Kidney tubule cell (primary cell): ENCODE measurements around the gene SSNA1.

Source experiments
- DNase-seq: peaks from one replicate; pipeline ENCODE4 v3.0.0-alpha.2; 2018; ENCODE audit warnings: low spot score

SSNA1 gene, protein sequence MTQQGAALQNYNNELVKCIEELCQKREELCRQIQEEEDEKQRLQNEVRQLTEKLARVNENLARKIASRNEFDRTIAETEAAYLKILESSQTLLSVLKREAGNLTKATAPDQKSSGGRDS

DNA sequence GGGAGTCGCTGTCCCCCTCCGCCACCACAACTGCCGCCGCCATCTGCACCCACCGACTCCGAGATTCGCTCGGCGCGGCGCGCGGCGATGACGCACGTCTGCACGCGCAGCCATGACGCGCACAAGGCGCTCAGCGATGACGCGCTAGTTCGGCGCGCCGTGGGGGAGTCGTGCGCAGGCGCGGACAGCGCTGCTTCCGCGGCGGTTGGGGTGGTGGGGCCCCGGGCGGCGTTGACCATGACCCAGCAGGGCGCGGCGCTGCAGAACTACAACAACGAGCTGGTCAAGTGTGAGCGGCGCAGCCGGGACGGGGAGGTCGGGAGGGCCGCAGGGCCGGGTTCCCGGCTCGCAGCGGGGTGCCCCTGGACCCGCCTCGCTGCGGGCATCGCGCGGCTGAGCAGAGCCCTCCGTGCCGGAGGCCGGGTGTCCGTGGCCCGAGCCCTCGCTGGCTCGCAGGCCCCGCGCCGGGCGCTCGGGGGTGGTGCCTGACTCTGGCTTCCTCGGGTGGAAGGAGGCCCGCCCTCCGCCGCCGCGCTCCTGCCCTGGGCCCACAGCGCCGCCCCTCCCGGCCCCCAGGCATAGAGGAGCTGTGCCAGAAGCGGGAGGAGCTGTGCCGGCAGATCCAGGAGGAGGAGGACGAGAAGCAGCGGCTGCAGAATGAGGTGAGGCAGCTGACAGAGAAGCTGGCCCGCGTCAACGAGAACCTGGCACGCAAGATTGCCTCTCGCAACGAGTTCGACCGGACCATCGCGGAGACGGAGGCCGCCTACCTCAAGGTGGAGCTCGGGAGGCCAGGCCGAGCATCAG lies at the start of gene SSNA1, which contains the start of gene ANAPC2:
Gene SSNA1 (plus strand): TSS at position 187 of the 807 bp plus-strand sequence. CDS start 51 bp downstream, at position 238.
Gene ANAPC2 (minus strand): TSS at position 71 of the 807 bp plus-strand sequence. CDS start 28 bp downstream, at position 43.
- peak; percentile 95 for DNase-seq

- DNase-seq: no peak
Measured at GRCh38 chr9:137138722-137139467, 49.6 kb upstream of the SSNA1 start, which contains the start of gene GRIN1. TSS of gene GRIN1 (plus strand) at chr9:137139154. CDS start at chr9:137139487, 333 bp downstream.

- no peak for DNase-seq
Measured at GRCh38 chr9:137139468-137140150, 48.9 kb upstream of the SSNA1 start.

- DNase-seq: no peak
Measured at GRCh38 chr9:137140151-137141012, 48.1 kb upstream of the SSNA1 start.

DNA sequence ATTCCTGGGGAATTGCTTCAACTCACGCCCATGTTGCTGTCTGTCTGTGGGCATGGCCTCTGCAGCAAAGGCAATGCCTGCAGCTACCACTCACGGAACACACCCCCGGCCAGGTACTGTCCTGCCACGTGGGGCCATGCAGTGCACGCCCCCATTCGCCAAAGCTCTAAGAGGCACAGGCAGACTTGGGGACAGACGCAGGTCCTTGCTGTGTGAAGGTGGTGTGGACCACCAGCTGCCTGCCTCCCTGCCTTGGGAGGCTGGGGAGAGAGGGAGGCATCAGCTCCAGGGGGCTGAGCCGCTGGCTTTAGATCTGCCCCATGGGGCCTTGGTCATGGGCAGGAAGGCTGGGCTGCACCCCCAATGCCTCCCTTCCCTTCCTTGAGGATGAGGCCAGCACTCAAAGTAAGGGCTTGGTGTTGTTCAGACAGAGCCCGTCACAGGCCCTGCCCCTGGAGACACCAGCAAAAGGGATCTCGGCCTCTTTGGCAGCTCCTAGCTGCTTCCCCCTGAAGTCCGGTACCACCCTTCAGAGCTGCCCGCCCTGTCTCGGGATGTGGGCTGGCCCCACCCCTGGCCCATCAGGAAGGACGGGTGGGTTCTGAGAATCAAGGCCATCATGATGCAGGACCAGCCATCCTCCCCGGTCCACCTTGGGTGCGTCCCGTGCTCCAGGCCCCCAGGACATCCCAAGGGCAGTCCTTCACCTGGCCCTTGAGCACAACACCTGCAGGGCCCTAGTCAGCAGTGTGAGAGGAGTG lies 47.2 kb upstream of the SSNA1 start:
- no peak for DNase-seq

DNA sequence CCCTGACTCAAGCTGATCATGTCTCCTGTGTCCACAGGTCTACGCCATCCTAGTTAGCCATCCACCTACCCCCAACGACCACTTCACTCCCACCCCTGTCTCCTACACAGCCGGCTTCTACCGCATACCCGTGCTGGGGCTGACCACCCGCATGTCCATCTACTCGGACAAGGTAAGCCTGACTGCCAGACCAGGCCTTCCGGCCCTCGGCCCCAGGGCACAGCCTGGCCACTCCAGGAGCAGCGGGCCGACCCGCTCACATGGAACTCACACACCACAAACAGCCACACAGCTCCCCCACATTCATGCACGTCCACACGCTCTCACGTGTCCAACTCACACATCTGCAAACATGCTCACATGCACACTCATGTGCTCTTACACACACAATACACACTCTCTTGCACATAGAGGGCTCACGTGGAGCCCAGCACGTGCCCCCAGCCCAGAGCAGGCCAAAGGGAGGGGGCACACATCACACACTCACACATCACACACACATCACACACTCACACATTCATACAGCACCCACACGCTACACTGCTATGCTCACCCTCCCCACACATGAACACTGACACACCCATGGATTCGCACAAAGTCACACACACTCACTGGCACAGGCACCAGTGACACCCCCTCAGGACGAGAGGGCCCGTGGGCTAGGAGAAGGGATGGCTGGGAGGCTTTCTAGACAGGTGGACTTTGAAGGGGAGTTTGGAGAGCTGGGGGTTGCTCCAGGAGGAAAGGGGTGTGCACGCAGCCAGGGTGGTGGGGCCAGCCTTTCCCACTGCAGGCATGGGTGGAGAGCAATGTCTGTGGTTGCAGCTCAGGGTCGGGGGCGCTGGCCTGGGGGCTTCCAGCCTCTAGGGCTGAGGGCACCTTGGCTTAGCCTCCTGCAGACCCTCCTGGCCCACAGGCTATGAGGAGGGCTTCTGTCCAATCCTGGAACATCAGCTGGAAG lies 46.2 kb upstream of the SSNA1 start:
- no peak for DNase-seq

GRCh38 chr9:137143459-137143858 lies 45.0 kb upstream of the SSNA1 start:
- no peak for DNase-seq

GRCh38 chr9:137145731-137146526 lies 42.5 kb upstream of the SSNA1 start:
- no peak for DNase-seq

GRCh38 chr9:137146527-137146918 lies 42.0 kb upstream of the SSNA1 start:
- no peak for DNase-seq

GRCh38 chr9:137147091-137147792 lies 41.2 kb upstream of the SSNA1 start:
- no peak for DNase-seq

DNA sequence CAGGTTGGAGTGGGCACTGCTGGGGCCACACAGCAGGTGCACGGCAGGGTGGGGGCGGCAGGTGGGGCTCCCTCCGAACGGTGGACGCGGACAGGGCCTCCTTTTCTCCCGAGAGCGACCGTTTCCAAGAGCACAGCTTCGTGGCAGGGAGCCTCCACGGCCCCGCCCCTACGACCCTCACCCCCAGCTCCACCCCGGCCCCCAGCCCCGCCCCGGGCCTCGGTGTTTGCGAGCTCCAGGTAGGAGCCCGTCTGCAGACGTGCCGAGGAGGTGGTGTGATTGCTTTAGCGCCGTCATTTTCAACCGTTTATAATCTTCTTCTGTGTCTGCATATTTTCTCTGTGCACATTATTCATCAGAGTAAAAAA lies 40.7 kb upstream of the SSNA1 start:
- no peak for DNase-seq

DNA sequence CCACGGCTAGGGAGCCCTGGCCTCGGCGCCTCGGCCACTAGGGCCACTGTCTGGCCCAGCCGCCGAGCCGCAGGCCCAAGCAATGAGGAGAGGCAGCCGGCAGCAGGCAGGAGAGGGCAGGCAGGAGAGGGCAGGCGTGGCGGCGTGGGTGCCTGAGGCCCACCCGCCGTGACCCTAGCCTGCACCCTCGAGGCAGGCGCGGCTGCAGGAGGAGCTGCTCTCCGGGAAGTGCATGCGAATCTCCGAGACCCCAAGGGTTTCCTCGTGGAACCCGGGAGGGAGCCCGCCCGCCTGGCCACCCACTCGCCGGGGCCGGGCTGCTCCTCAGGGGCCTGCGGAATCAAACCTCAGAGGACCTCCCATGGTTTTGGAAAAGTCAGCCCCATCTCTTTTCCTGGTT lies 40.2 kb upstream of the SSNA1 start:
- DNase-seq: no peak

GRCh38 chr9:137148661-137149060 lies 39.8 kb upstream of the SSNA1 start:
- DNase-seq: no peak

DNA sequence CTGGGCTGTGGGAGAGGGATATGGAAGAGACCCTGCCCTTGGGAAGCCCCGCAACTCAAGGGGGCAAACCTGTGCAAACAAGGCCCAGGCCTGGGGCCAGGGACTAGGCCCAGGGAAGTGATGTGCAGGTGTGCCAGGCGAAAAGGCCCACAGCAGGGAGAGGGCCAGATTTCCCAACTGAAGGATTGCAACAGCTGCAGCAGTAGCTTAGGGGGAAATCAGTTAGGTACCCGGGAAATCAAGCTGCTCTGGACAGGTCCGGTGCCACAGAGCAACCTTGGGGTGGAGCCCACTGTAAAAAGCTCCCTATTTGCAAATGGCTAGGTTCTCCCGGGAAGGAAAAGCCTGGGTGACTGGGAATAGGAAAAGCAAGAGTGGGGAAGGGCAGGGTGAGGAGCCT lies 39.1 kb upstream of the SSNA1 start:
- DNase-seq: no peak

GRCh38 chr9:137149942-137150616 lies 38.4 kb upstream of the SSNA1 start:
- no peak for DNase-seq

DNA sequence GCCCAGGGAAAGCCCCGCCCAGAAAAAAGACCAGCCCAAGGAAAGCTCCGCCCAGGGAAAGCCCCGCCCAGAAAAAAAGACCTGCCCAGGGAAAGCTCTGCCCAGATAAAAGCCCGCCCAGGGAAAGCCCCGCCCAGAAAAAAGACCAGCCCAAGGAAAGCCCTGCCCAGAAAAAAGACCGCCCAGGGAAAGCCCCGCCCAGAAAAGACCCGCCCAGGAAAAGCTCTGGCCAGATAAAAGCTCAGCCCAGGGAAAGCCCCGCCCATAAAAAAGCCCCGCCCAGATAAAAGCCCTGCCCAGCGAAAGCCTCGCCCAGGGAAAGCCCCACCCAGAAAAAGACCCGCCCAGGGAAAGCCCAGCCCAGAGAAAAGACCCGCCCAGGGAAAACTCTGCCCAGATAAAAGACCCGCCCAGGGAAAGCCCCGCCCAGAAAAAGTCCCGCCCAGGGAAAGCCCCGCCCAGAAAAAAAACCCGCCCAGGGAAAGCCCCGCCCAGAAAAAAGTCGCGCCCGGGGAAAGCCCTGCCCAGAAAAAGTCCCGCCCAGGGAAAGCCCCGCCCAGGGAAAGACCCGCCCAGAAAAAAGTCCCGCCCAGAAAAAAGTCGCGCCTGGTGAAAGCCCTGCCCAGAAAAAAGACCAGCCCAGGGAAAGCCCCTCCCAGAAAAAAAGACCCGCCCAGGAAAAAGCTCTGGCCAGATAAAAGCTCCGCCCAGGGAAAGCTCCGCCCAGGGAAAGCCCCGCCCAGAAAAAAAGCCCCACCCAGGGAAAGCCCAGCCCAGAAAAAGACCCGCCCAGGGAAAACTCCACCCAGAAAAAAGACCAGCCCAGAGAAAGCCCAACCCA lies 37.6 kb upstream of the SSNA1 start:
- DNase-seq: peak; percentile 43
